ENCODE results near the gene DOCK11.

DOCK11 gene

GRCh38 chrX:118536204-118536603, 40.6 kb downstream of the DOCK11 start:
- Histone ChIP-seq H3K4me1 (ENCODE audit: control insufficient read depth, insufficient read depth, low read length) (0 out of 2 replicates have a peak, but pooled peaks cover 3% of the 10 kb centered on the region), H3K27ac (ENCODE audit: extremely low read depth, low read depth, low read length) (no peak overlapping the region), H3K9me3 (ENCODE audit: control insufficient read depth, insufficient read depth, low read depth, low read length) (no peaks in the 10 kb centered on the region), H3K36me3 (ENCODE audit: control insufficient read depth in 2 of 2, insufficient read depth in 1 of 2, low read length in 2 of 2) (no peaks in the 10 kb centered on the region), H3K4me3 (ENCODE audit: low read depth, low read length) (no peak overlapping the region)
- TF ChIP-seq BCL11A (tag by site-specific recombination; IDR thresholded peaks at IDR 0.05; ENCODE audit: low read depth), result no peak
- TF ChIP-seq PRDM6 (tag by site-specific recombination; IDR thresholded peaks at IDR 0.05), result no peak
- TF ChIP-seq AEBP2 (tag by site-specific recombination; IDR thresholded peaks at IDR 0.05; ENCODE audit: borderline replicate concordance), result no peak
- no peak for TF ChIP-seq ZNF148 (tag by site-specific recombination; IDR thresholded peaks at IDR 0.05; ENCODE audit: borderline replicate concordance)
- no peak for TF ChIP-seq ZSCAN5A (tag by site-specific recombination; IDR thresholded peaks at IDR 0.05)
- no peak for TF ChIP-seq ZNF677 (tag by site-specific recombination; IDR thresholded peaks at IDR 0.05)
- POLR2A ChIA-PET, result no interaction called here
- CTCF ChIA-PET, result interaction anchor here (0.7 kb wide), 1 partner anchor 58 kb away, joined by 3 read pairs; no protein-coding TSS in a partner anchor

DNA sequence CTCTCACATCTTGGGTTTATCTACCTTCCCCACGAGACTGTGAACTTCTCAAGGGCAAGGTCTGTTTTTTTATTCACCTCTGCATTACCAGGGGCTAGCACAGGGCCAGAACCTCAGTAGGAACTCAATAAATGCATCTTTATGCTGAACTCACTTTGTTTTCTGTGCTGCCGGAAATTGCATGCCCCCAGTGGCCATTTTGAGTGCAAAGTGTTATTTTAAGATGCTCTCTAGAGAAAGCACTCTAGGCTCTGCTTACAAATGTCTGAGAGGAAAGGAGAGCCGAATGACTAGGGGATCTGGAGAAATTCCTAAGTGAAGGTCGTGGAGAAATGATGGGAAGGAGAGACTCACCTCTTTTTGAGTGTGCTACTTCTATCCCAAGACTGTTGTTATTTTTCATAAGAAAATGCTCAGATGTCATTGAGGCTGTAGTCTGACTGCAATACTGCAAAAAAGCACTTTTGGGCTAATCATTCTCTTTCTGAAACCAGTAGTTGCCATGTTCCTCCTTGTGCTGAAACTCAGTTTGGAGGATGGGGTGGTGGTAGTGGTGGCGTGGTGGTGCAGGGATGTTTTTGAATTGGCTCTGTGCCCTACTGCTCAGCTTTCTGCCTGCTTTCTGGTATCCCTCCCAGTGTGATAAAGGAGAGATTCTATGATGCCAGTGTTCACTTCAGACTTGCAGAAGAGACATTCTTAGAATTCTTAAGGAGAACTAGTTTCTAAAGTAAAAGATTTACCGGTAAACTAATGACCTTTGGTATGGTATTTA, 41.3 kb downstream of the DOCK11 start:
- H3K27ac ChIP-seq (ENCODE audit: extremely low read depth, low read depth, low read length), result no peak overlapping the region
- H3K4me3 ChIP-seq (ENCODE audit: low read depth, low read length), result no peak overlapping the region
- CTCF ChIA-PET, result interaction anchor here (0.7 to 0.9 kb wide), 4 partner anchors 11 to 59 kb away, joined by 3 to 4 read pairs (median 3); partner anchors contain the start of gene DOCK11
- H3K9me3 ChIP-seq (ENCODE audit: control insufficient read depth, insufficient read depth, low read depth, low read length), result no peaks in the 10 kb centered on the region
- no peaks in the 10 kb centered on the region for H3K36me3 ChIP-seq (ENCODE audit: control insufficient read depth in 2 of 2, insufficient read depth in 1 of 2, low read length in 2 of 2)
- 0 out of 2 replicates have a peak, but pooled peaks cover 3% of the 10 kb centered on the region for H3K4me1 ChIP-seq (ENCODE audit: control insufficient read depth, insufficient read depth, low read length)
- POLR2A ChIA-PET, result no interaction called here
- TF ChIP-seq PRDM1 (tag by site-specific recombination; IDR thresholded peaks at IDR 0.05), result peak; percentile 71; the same call in 1 of the 2 replicates
- TF ChIP-seq ZNF174 (tag by site-specific recombination; IDR thresholded peaks at IDR 0.05), result no peak
- TF ChIP-seq, protein P1, sequence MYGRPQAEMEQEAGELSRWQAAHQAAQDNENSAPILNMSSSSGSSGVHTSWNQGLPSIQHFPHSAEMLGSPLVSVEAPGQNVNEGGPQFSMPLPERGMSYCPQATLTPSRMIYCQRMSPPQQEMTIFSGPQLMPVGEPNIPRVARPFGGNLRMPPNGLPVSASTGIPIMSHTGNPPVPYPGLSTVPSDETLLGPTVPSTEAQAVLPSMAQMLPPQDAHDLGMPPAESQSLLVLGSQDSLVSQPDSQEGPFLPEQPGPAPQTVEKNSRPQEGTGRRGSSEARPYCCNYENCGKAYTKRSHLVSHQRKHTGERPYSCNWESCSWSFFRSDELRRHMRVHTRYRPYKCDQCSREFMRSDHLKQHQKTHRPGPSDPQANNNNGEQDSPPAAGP (tag by site-specific recombination; IDR thresholded peaks at IDR 0.05), result no peak
- TF ChIP-seq TRIM28 (IDR thresholded peaks at IDR 0.05; ENCODE audit: borderline replicate concordance, low read length), result peak; percentile 89; the same call in 1 of the 2 replicates
- TF ChIP-seq OSR2 (tag by site-specific recombination; IDR thresholded peaks at IDR 0.05), result no peak
- TF ChIP-seq ZBTB17 (tag by site-specific recombination; IDR thresholded peaks at IDR 0.05), result peak; percentile 97
- TF ChIP-seq, protein P2, sequence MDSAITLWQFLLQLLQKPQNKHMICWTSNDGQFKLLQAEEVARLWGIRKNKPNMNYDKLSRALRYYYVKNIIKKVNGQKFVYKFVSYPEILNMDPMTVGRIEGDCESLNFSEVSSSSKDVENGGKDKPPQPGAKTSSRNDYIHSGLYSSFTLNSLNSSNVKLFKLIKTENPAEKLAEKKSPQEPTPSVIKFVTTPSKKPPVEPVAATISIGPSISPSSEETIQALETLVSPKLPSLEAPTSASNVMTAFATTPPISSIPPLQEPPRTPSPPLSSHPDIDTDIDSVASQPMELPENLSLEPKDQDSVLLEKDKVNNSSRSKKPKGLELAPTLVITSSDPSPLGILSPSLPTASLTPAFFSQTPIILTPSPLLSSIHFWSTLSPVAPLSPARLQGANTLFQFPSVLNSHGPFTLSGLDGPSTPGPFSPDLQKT (IDR thresholded peaks at IDR 0.05; ENCODE audit: borderline replicate concordance, low read depth, low read length), result peak; percentile 81
- peak; percentile 32; the same call in 1 of the 2 replicates for TF ChIP-seq MZF1 (tag by site-specific recombination; IDR thresholded peaks at IDR 0.05; ENCODE audit: borderline replicate concordance)
- TF ChIP-seq, protein P3, sequence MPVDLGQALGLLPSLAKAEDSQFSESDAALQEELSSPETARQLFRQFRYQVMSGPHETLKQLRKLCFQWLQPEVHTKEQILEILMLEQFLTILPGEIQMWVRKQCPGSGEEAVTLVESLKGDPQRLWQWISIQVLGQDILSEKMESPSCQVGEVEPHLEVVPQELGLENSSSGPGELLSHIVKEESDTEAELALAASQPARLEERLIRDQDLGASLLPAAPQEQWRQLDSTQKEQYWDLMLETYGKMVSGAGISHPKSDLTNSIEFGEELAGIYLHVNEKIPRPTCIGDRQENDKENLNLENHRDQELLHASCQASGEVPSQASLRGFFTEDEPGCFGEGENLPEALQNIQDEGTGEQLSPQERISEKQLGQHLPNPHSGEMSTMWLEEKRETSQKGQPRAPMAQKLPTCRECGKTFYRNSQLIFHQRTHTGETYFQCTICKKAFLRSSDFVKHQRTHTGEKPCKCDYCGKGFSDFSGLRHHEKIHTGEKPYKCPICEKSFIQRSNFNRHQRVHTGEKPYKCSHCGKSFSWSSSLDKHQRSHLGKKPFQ (tag by site-specific recombination; IDR thresholded peaks at IDR 0.05), result no peak
- peak; percentile 75; the same call in 1 of the 2 replicates for TF ChIP-seq ZSCAN16 (tag by site-specific recombination; IDR thresholded peaks at IDR 0.05)
- TF ChIP-seq ZNF155 (tag by site-specific recombination; IDR thresholded peaks at IDR 0.05), result no peak
- TF ChIP-seq, protein P4, sequence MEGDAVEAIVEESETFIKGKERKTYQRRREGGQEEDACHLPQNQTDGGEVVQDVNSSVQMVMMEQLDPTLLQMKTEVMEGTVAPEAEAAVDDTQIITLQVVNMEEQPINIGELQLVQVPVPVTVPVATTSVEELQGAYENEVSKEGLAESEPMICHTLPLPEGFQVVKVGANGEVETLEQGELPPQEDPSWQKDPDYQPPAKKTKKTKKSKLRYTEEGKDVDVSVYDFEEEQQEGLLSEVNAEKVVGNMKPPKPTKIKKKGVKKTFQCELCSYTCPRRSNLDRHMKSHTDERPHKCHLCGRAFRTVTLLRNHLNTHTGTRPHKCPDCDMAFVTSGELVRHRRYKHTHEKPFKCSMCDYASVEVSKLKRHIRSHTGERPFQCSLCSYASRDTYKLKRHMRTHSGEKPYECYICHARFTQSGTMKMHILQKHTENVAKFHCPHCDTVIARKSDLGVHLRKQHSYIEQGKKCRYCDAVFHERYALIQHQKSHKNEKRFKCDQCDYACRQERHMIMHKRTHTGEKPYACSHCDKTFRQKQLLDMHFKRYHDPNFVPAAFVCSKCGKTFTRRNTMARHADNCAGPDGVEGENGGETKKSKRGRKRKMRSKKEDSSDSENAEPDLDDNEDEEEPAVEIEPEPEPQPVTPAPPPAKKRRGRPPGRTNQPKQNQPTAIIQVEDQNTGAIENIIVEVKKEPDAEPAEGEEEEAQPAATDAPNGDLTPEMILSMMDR (tag by site-specific recombination; IDR thresholded peaks at IDR 0.05), result peak; percentile 36
- peak; percentile 81 for TF ChIP-seq ZNF792 (tag by site-specific recombination; IDR thresholded peaks at IDR 0.05)

Measured in HEK293 (cell line).